Brain microvascular endothelial cell (primary cell): Measurements from ENCODE around the gene CTNND2.
"Not testable (repeated sequence)": the region's sequence is repeated elsewhere in the genome, so short reads cannot be mapped to it uniquely, and the experiment has no call there.

Experiments
- DNase-seq: peaks from one replicate; pipeline ENCODE4 v3.0.0-alpha.2; 2020
- H3K27ac ChIP-seq: fragments of 250-450 bp; sonication (Bioruptor Pico); 2 replicates; pipeline ENCODE4 v1.5.1; 2020; ENCODE audit warnings: mild to moderate bottlenecking, moderate library complexity
- H3K27me3 ChIP-seq: fragments of 250-450 bp; sonication (Bioruptor Pico); replicated peaks from 2 replicates; pipeline ENCODE4 v1.5.1; 2020; ENCODE audit warnings: mild to moderate bottlenecking
- H3K36me3 ChIP-seq: fragments of 250-450 bp; sonication (Bioruptor Pico); replicated peaks from 2 replicates; pipeline ENCODE4 v1.5.1; 2020; ENCODE audit warnings: mild to moderate bottlenecking
- H3K4me3 ChIP-seq: 2 replicates; pipeline ENCODE4 v1.5.1; 2011; ENCODE audit warnings: low read depth, mild to moderate bottlenecking, control low read depth, low read length, moderate library complexity
- CTCF ChIP-seq: IDR thresholded peaks from 2 replicates; pipeline ENCODE4 v1.5.1; 2011; ENCODE audit warnings: low read depth, mild to moderate bottlenecking, moderate library complexity, low read length, control low read depth, inconsistent platforms; ENCODE audit errors: missing control alignments
- in situ Hi-C: cut with HindIII; loops from 2 replicates; pipeline ENCODE4 v1.10.0; 2017; ENCODE audit warnings: low sequenced_read_pairs, low pct_ligation_motif_present

The CTNND2 gene

GRCh38 chr5:11023945-11024344 is 880.3 kb downstream of the CTNND2 start:
- no peaks in the 10 kb centered on the region for H3K27me3 ChIP-seq
- no peaks in the 10 kb centered on the region for H3K36me3 ChIP-seq
- H3K27ac ChIP-seq = no peak overlapping the region
- no peak for TF ChIP-seq CTCF
- in situ Hi-C loops = no loop called here
- no peak overlapping the region for H3K4me3 ChIP-seq
- DNase-seq = no peak

- Histone ChIP-seq H3K27ac (no peak overlapping the region), H3K36me3 (no peaks in the 10 kb centered on the region), H3K4me3 (no peak overlapping the region), H3K27me3 (no peaks in the 10 kb centered on the region)
- DNase-seq = no peak
- no peak for TF ChIP-seq CTCF
- in situ Hi-C loops = no loop called here
Observed at GRCh38 chr5:11013793-11014192, 890.5 kb downstream of the CTNND2 start.

GRCh38 chr5:11012295-11012694 is 892.0 kb downstream of the CTNND2 start:
- DNase-seq = no peak
- Histone ChIP-seq H3K27me3 (no peaks in the 10 kb centered on the region), H3K36me3 (no peaks in the 10 kb centered on the region), H3K4me3 (no peak overlapping the region), H3K27ac (no peak overlapping the region)
- in situ Hi-C loops = no loop called here
- TF ChIP-seq CTCF = no peak

GRCh38 chr5:11010429-11011210 is 893.6 kb downstream of the CTNND2 start:
- Histone ChIP-seq H3K27ac (no peak overlapping the region), H3K36me3 (no peaks in the 10 kb centered on the region)
- DNase-seq = no peak

GRCh38 chr5:11009576-11009975 is 894.7 kb downstream of the CTNND2 start:
- in situ Hi-C loops = no loop called here
- no peak overlapping the region for H3K4me3 ChIP-seq
- H3K27me3 ChIP-seq = no peaks in the 10 kb centered on the region
- DNase-seq = no peak
- H3K27ac ChIP-seq = no peak overlapping the region
- H3K36me3 ChIP-seq = no peaks in the 10 kb centered on the region
- no peak for TF ChIP-seq CTCF

More at GRCh38 chr5:11010429-11011210, 893.6 kb downstream of the CTNND2 start:
- no peak overlapping the region for H3K4me3 ChIP-seq
- TF ChIP-seq CTCF = no peak
- H3K27me3 ChIP-seq = no peaks in the 10 kb centered on the region
- in situ Hi-C loops = no loop called here

- H3K27ac ChIP-seq = no peak overlapping the region
- H3K36me3 ChIP-seq = no peaks in the 10 kb centered on the region
- no peak for DNase-seq
- no peak for TF ChIP-seq CTCF
- no peaks in the 10 kb centered on the region for H3K27me3 ChIP-seq
- no peak overlapping the region for H3K4me3 ChIP-seq
- in situ Hi-C loops = no loop called here
Observed at GRCh38 chr5:11007269-11007870, 896.9 kb downstream of the CTNND2 start.

GRCh38 chr5:11004523-11004922 is 899.7 kb downstream of the CTNND2 start:
- DNase-seq, H3K27ac ChIP-seq, H3K36me3 ChIP-seq, H3K27me3 ChIP-seq, in situ Hi-C loops, H3K4me3 ChIP-seq: not testable (repeated sequence)
